Mesenteric fat pad (tissue), 1 donor: ENCODE measurements around the gene SGCA. TPM values are rescaled to one million over a fixed set of nuclear protein-coding genes. Genes with fewer than 3 reads are reported as not detected.

Experiments used
- DNase-seq: peaks from one replicate; pipeline ENCODE4 v3.0.0-alpha.2; 2020; ENCODE audit warnings: low spot score
- long read RNA-seq: library from polyadenylated mRNA; unstranded; transcript quantifications from one replicate; pipeline ENCODE4 v2.0.0, GENCODE V29; 2020
- total RNA-seq: library from RNA; stranded (reverse); fragmentation: NEBNext Ultra II Directional; extraction: Animal tissue kit (Norgen Biotek cat#: 25700); gene quantifications from one replicate; pipeline ENCODE4 v1.2.1, GENCODE V29; 2021
- donor health status: DM: yes; HTN: yes; CAD: no.

SGCA gene
- 0.32 TPM for total RNA-seq
- long read RNA-seq, partial matches to known transcripts, result 0 of 5 reads
- long read RNA-seq, other reads (novel, unspliced or antisense), result 0 of 5 reads

- no peak for DNase-seq
Observed at GRCh38 chr17:50165867-50166517, at the start of gene SGCA. TSS of gene SGCA (plus strand) at chr17:50166005. CDS start at chr17:50166041, 36 bp downstream.

GRCh38 chr17:50117202-50118051 is 48.4 kb upstream of the SGCA start:
- no peak for DNase-seq

- DNase-seq, result no peak
Observed at GRCh38 chr17:50118076-50118827, 47.6 kb upstream of the SGCA start.

- no peak for DNase-seq
Observed at GRCh38 chr17:50118828-50119218, 47.0 kb upstream of the SGCA start.

- DNase-seq, result no peak
Observed at GRCh38 chr17:50120475-50121253, 45.1 kb upstream of the SGCA start.

- DNase-seq, result no peak
Observed at GRCh38 chr17:50122945-50123344, 42.9 kb upstream of the SGCA start.

- no peak for DNase-seq
Observed at GRCh38 chr17:50123649-50124349, 42.0 kb upstream of the SGCA start.

GRCh38 chr17:50125420-50125997 is 40.3 kb upstream of the SGCA start:
- DNase-seq, result no peak

GRCh38 chr17:50127697-50128361 is 38.0 kb upstream of the SGCA start:
- no peak for DNase-seq

GRCh38 chr17:50128441-50129352 is 37.1 kb upstream of the SGCA start:
- no peak for DNase-seq

GRCh38 chr17:50129353-50129727 is 36.5 kb upstream of the SGCA start:
- DNase-seq, result no peak

GRCh38 chr17:50129728-50130558 is 35.9 kb upstream of the SGCA start, which contains the start of gene SAMD14:
TSS of gene SAMD14 (minus strand) at chr17:50130160. CDS start at chr17:50124959, 5,201 bp downstream.
- no peak for DNase-seq

- DNase-seq, result no peak
Observed at GRCh38 chr17:50130559-50131305, 35.1 kb upstream of the SGCA start.

- no peak for DNase-seq
Observed at GRCh38 chr17:50132104-50132794, 33.6 kb upstream of the SGCA start.

GRCh38 chr17:50133028-50133768 is 32.6 kb upstream of the SGCA start:
- no peak for DNase-seq
